GM12878 (cell line): ENCODE measurements around the gene COL9A3. TPM values are rescaled to one million over a fixed set of nuclear protein-coding genes. Genes with fewer than 3 reads are reported as not detected.

ENCODE experiments used
- ATAC-seq: fragments of 200-7000 bp; cut with Tn5 transposase; 3 replicates; pipeline ENCODE4 v1.9.1; 2020; ENCODE audit warnings: mild to moderate bottlenecking, moderate library complexity
- BruUV-seq: library from RNA; stranded (reverse); fragments of 400-500 nt; replicated peaks from 2 replicates; lab custom pipeline; 2021; lab: Mats Ljungman, UMichigan
- CTCF ChIA-PET: fragments of 300-600 bp; sonication (Branson Sonifier 250); formaldehyde crosslinking; extraction: SDS; loops from one replicate; lab custom pipeline; 2021; ENCODE audit warnings: inconsistent platforms; lab: Yijun Ruan, JAX
- POLR2A ChIA-PET: fragments of 350-600 bp; formaldehyde crosslinking; extraction: SDS; loops from one replicate; lab custom pipeline; 2021; ENCODE audit warnings: inconsistent platforms; lab: Charles Lee
- RAD21 ChIA-PET: fragments of 300-600 bp; sonication (Branson Sonifier 250); formaldehyde crosslinking; loops from one replicate; lab custom pipeline; 2023; ENCODE audit warnings: antibody characterized with exemption; ENCODE audit not compliant: unreplicated experiment; lab: Charles Lee
- SMC1A ChIA-PET: fragments of 300-600 bp; sonication (Branson Sonifier 250); formaldehyde crosslinking; loops from one replicate; lab custom pipeline; 2023; ENCODE audit not compliant: unreplicated experiment, uncharacterized antibody; lab: Charles Lee
- DNase-seq: peaks from one replicate; pipeline ENCODE4 v3.0.0-alpha.2; 2011; ENCODE audit warnings: low read depth, low spot score
- FAIRE-seq: peaks from 3 replicates; lab custom pipeline; 2011; peaks lifted over from hg19 to GRCh38; lab: Jason Lieb, UNC
- H2AFZ ChIP-seq: 2 replicates; pipeline ENCODE4 v1.6.0; 2011; ENCODE audit warnings: low read depth, low read length, control low read depth; ENCODE audit not compliant: control insufficient read depth
- H3K27ac ChIP-seq: 2 replicates; pipeline ENCODE4 v1.5.1; 2011; ENCODE audit warnings: control low read depth; ENCODE audit not compliant: control insufficient read depth, insufficient read depth
- H3K27me3 ChIP-seq, 2 experiments: replicated peaks in 1 of 2; 2 replicates each; pipeline versions ENCODE4 v1.6.0 to v1.6.1; 2011; ENCODE audit warnings: low read length in 1 of 2; ENCODE audit not compliant: control insufficient read depth in 2 of 2, insufficient read depth in 2 of 2
- H3K36me3 ChIP-seq, 2 experiments: 2 replicates each; pipeline ENCODE4 v1.5.1; 2011; ENCODE audit warnings: low read length in 1 of 2; ENCODE audit not compliant: control insufficient read depth in 2 of 2, insufficient read depth in 2 of 2
- H3K4me1 ChIP-seq: 2 replicates; pipeline ENCODE4 v1.6.1; 2011; ENCODE audit warnings: mild to moderate bottlenecking, low read length, moderate library complexity, mixed read lengths; ENCODE audit not compliant: control insufficient read depth, insufficient read depth
- H3K4me2 ChIP-seq: 2 replicates; pipeline ENCODE4 v1.6.0; 2011; ENCODE audit warnings: control low read depth; ENCODE audit not compliant: control insufficient read depth, insufficient read depth
- H3K4me3 ChIP-seq: fragments of 200-600 bp; sonication (generic); 2 replicates; pipeline ENCODE4 v1.5.1; 2016
- H3K79me2 ChIP-seq: 2 replicates; pipeline ENCODE4 v1.6.0; 2011; ENCODE audit warnings: low read length; ENCODE audit not compliant: control insufficient read depth, insufficient read depth
- H3K9ac ChIP-seq: 2 replicates; pipeline ENCODE4 v1.8.0; 2011; ENCODE audit warnings: low read length, control low read depth, mixed read lengths; ENCODE audit not compliant: control insufficient read depth, insufficient read depth
- H3K9me3 ChIP-seq: replicated peaks from 3 replicates; pipeline ENCODE4 v1.5.1; 2011; ENCODE audit warnings: mild to moderate bottlenecking, low read length; ENCODE audit not compliant: control insufficient read depth, insufficient read depth
- H4K20me1 ChIP-seq: 2 replicates; pipeline ENCODE4 v1.6.0; 2011; ENCODE audit not compliant: control insufficient read depth, insufficient read depth
- HDAC6 ChIP-seq: fragments of 200-600 bp; sonication (generic); IDR thresholded peaks from one replicate; pipeline ENCODE4 v1.8.0; 2017; ENCODE audit warnings: antibody characterized with exemption; ENCODE audit not compliant: unreplicated experiment
- IKZF2 ChIP-seq, 2 experiments: fragments of 450-650 bp; IDR thresholded peaks; 2 replicates each; pipeline ENCODE4 v1.6.1; 2017; ENCODE audit warnings: mild to moderate bottlenecking in 2 of 2, moderate library complexity in 2 of 2
- JUNB ChIP-seq: IDR thresholded peaks from 2 replicates; pipeline ENCODE4 v1.6.1; 2016; ENCODE audit warnings: antibody characterized with exemption, mild to moderate bottlenecking
- KDM1A ChIP-seq: fragments of 200-600 bp; sonication (generic); IDR thresholded peaks from 2 replicates; pipeline ENCODE4 v1.6.1; 2016; ENCODE audit warnings: borderline replicate concordance
- NRF1 ChIP-seq: conservative IDR thresholded peaks from 2 replicates; pipeline ENCODE4 v1.6.1; 2011; ENCODE audit warnings: mild to moderate bottlenecking, low read depth, low read length, improper control_type of control experiment
- RB1 ChIP-seq: fragments of 450-650 bp; formaldehyde crosslinking; IDR thresholded peaks from 2 replicates; pipeline ENCODE4 v1.6.1; 2017; ENCODE audit warnings: mild to moderate bottlenecking, borderline replicate concordance
- RELB ChIP-seq: fragments of 450-650 bp; IDR thresholded peaks from 2 replicates; pipeline ENCODE4 v1.6.1; 2017; ENCODE audit warnings: low read depth, mild to moderate bottlenecking, moderate library complexity
- YY1 ChIP-seq: IDR thresholded peaks from 2 replicates; pipeline ENCODE4 v1.6.1; 2011; ENCODE audit warnings: low read depth, mild to moderate bottlenecking, low read length
- ZNF24 ChIP-seq: fragments of 450-650 bp; IDR thresholded peaks from 2 replicates; pipeline ENCODE4 v1.6.1; 2017; ENCODE audit warnings: antibody characterized with exemption, mild to moderate bottlenecking
- ZZZ3 ChIP-seq: IDR thresholded peaks from 2 replicates; pipeline ENCODE4 v1.6.1; 2011; ENCODE audit warnings: low read depth; ENCODE audit not compliant: control insufficient read depth, insufficient read length
- WGBS: methylation state at CpG from one replicate; pipeline ENCODE4 v1.1.6; 2016; ENCODE audit warnings: low lambda C conversion rate; ENCODE audit not compliant: insufficient replicate concordance, insufficient coverage; ENCODE audit errors: missing lambda C conversion rate; 5-methylcytosine and 5-hydroxymethylcytosine counted together
- in situ Hi-C: fragments of 300-500 bp; cut with MboI; formaldehyde crosslinking; loops from 9 replicates; pipeline ENCODE4 v1.14.3; 2018; ENCODE audit warnings: mixed read lengths
- intact Hi-C: fragments of 100-400 bp; cut with micrococcal nuclease; formaldehyde crosslinking; loops from one replicate; pipeline ENCODE4 v1.14.2; 2022; ENCODE audit not compliant: unreplicated experiment
- polyA plus RNA-seq, 11 experiments: library from polyadenylated mRNA; depleted of rRNA in 4 of 11; unstranded in 6 of 11; stranded (reverse) in 5 of 11; fragments of >200 nt; fragmentation: Nextera tagmentation in 4 of 11; fragmentation: Illumina TruSeq in 1 of 11; extraction: Ambion mirVana in 4 of 11; extraction: Trizol in 1 of 11; gene quantifications; 1 replicate in 1 of 11; 2 replicates in 10 of 11; pipeline versions ENCODE4 v1.2.1 to v1.2.3, GENCODE V29; 2011 to 2016; ENCODE audit warnings: inconsistent platforms in 2 of 11, missing spikeins in 2 of 11, low read depth in 1 of 11
- total RNA-seq, 4 experiments: library from RNA; depleted of rRNA in 3 of 4; stranded (reverse); fragments of >200 nt in 3 of 4; fragmentation: Illumina TruSeq in 1 of 4; extraction: Trizol in 1 of 4; gene quantifications; 2 replicates each; pipeline versions ENCODE4 v1.2.1 to v1.2.3, GENCODE V29; 2013 to 2021

COL9A3 gene
- total and polyA plus RNA-seq, 10 of the 15 experiments (the other 5 are each of a cell fraction or from before 2014, with no cell fraction given), result 0.09 to 1.7 (median 0.63) TPM; not detected in 1

DNA sequence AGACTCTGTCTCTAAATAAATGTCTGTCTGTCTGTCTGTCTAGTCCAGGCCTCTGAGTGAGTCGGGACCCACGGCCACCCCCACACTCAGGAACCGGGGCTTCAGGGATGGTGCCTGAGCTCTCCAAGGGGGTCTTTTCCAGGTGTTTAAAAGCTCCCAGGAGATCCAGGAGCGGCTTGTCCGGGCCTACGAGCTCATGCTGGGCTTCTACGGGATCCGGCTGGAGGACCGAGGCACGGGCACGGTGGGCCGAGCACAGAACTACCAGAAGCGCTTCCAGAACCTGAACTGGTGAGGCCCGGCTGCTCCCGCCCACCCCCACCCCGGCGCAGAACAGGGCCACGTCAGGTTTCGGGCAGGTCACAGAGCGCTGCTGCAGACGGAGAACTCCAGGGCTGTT lies 5.5 kb upstream of the COL9A3 start:
- no peak overlapping the region for H3K27ac ChIP-seq
- SMC1A ChIA-PET, result no interaction called here
- CTCF ChIA-PET, result no interaction called here
- H3K4me3 ChIP-seq, result no peak overlapping the region
- peaks cover 12 to 35% of the 10 kb centered on the region in 2 experiments; a peak in 3 of 4 replicates for H3K36me3 ChIP-seq
- FAIRE-seq (no peak), ATAC-seq (no peak), DNase-seq (no peak)
- no peak overlapping the region for H3K4me2 ChIP-seq
- no TSS peak for BruUV-seq
- no peak overlapping the region for H3K9ac ChIP-seq
- peaks cover under 1 to 8% of the 10 kb centered on the region in 2 experiments; a peak in 2 of 4 replicates for H3K27me3 ChIP-seq
- in situ Hi-C loops (no loop called here), intact Hi-C loops (no loop called here)
- no peak for TF ChIP-seq RELB
- no peak for TF ChIP-seq KDM1A
- TF ChIP-seq ZZZ3, result no peak
- no peak for TF ChIP-seq NRF1
- no peak for TF ChIP-seq JUNB
- no peak for TF ChIP-seq IKZF2 (IDR thresholded peaks at IDR 0.05)
- no peak for TF ChIP-seq HDAC6
- no peak for TF ChIP-seq RB1
- no peak for TF ChIP-seq YY1
- TF ChIP-seq ZNF24, result no peak
- RAD21 ChIA-PET, result no interaction called here
- peaks cover 11% of the 10 kb centered on the region for H3K79me2 ChIP-seq
- no peak overlapping the region for H2AFZ ChIP-seq
- WGBS, result 94% methylated on average over 11 of the region's 21 CpGs
- H3K4me1 ChIP-seq, result peaks cover 13% of the 10 kb centered on the region
- H4K20me1 ChIP-seq, result no peaks in the 10 kb centered on the region
- no peaks in the 10 kb centered on the region for H3K9me3 ChIP-seq
- POLR2A ChIA-PET, result no interaction called here
